ENCODE measurements around the gene CDH15.

CDH15 gene

GRCh38 chr16:89137666-89138512 is 33.7 kb upstream of the CDH15 start (continued):
- TF ChIP-seq BCL11B (tag by site-specific recombination; IDR thresholded peaks at IDR 0.05; ENCODE audit: low read depth): no peak
- no peak for TF ChIP-seq EGR2 (tag by site-specific recombination; IDR thresholded peaks at IDR 0.05; ENCODE audit: low read depth)
- no peak for TF ChIP-seq ZSCAN18 (tag by site-specific recombination; IDR thresholded peaks at IDR 0.05)
- TF ChIP-seq ZNF138 (tag by site-specific recombination; IDR thresholded peaks at IDR 0.05; ENCODE audit: borderline replicate concordance): no peak

- no peaks in the 10 kb centered on the region for H3K4me1 ChIP-seq (ENCODE audit: control insufficient read depth, insufficient read depth, low read length)
- H3K27ac ChIP-seq (ENCODE audit: extremely low read depth, low read depth, low read length): no peak overlapping the region
- peaks cover 0 to 66% of the 10 kb centered on the region in 2 experiments; a peak in 1 of 3 replicates for H3K36me3 ChIP-seq (ENCODE audit: control insufficient read depth in 2 of 2, insufficient read depth in 1 of 2, low read length in 2 of 2)
- no peak overlapping the region for H3K4me3 ChIP-seq (ENCODE audit: low read depth, low read length)
- POLR2A ChIA-PET: no interaction called here
- TF ChIP-seq ZIC2 (tag by site-specific recombination; IDR thresholded peaks at IDR 0.05): no peak
- TF ChIP-seq ZSCAN30 (tag by site-specific recombination; IDR thresholded peaks at IDR 0.05): no peak
- no peak for TF ChIP-seq ZNF416 (tag by site-specific recombination; IDR thresholded peaks at IDR 0.05)
- no peak for TF ChIP-seq PRDM1 (tag by site-specific recombination; IDR thresholded peaks at IDR 0.05)
- no peak for TF ChIP-seq ZBTB1 (tag by site-specific recombination; IDR thresholded peaks at IDR 0.05)
- TF ChIP-seq ZNF677 (tag by site-specific recombination; IDR thresholded peaks at IDR 0.05): no peak
- TF ChIP-seq IKZF3 (tag by site-specific recombination; IDR thresholded peaks at IDR 0.05): no peak
- no peak for TF ChIP-seq ZNF121 (tag by site-specific recombination; IDR thresholded peaks at IDR 0.05)
- no peak for TF ChIP-seq YY2 (tag by site-specific recombination; IDR thresholded peaks at IDR 0.05)
- TF ChIP-seq ZNF558 (tag by site-specific recombination; IDR thresholded peaks at IDR 0.05): no peak
- no peak for TF ChIP-seq GLIS2 (tag by site-specific recombination; IDR thresholded peaks at IDR 0.05)
- H3K9me3 ChIP-seq (ENCODE audit: control insufficient read depth, insufficient read depth, low read depth, low read length): no peaks in the 10 kb centered on the region
- CTCF ChIA-PET: no interaction called here
Observed at GRCh38 chr16:89138513-89138795, 33.1 kb upstream of the CDH15 start.

GRCh38 chr16:89138843-89139520 is 32.6 kb upstream of the CDH15 start:
- no peak overlapping the region for H3K27ac ChIP-seq (ENCODE audit: extremely low read depth, low read depth, low read length)
- POLR2A ChIA-PET: no interaction called here
- no peaks in the 10 kb centered on the region for H3K4me1 ChIP-seq (ENCODE audit: control insufficient read depth, insufficient read depth, low read length)
- peaks cover 0 to 63% of the 10 kb centered on the region in 2 experiments; a peak in 1 of 3 replicates for H3K36me3 ChIP-seq (ENCODE audit: control insufficient read depth in 2 of 2, insufficient read depth in 1 of 2, low read length in 2 of 2)
- no peak overlapping the region for H3K4me3 ChIP-seq (ENCODE audit: low read depth, low read length)
- CTCF ChIA-PET: no interaction called here
- no peaks in the 10 kb centered on the region for H3K9me3 ChIP-seq (ENCODE audit: control insufficient read depth, insufficient read depth, low read depth, low read length)
- no peak for TF ChIP-seq BCL11A (tag by site-specific recombination; IDR thresholded peaks at IDR 0.05; ENCODE audit: low read depth)
- TF ChIP-seq ZNF48 (tag by site-specific recombination; IDR thresholded peaks at IDR 0.05): no peak
- TF ChIP-seq MZF1 (tag by site-specific recombination; IDR thresholded peaks at IDR 0.05; ENCODE audit: borderline replicate concordance): no peak
- no peak for TF ChIP-seq ZBTB17 (tag by site-specific recombination; IDR thresholded peaks at IDR 0.05)
- TF ChIP-seq ZSCAN16 (tag by site-specific recombination; IDR thresholded peaks at IDR 0.05): no peak
- no peak for TF ChIP-seq BCL6B (tag by site-specific recombination; IDR thresholded peaks at IDR 0.05)
- TF ChIP-seq OVOL3 (tag by site-specific recombination; IDR thresholded peaks at IDR 0.05): no peak
- TF ChIP-seq MEIS1 (CRISPR knock-in tag; IDR thresholded peaks at IDR 0.05; ENCODE audit: borderline replicate concordance): no peak
- no peak for TF ChIP-seq ZNF362 (tag by site-specific recombination; IDR thresholded peaks at IDR 0.05)
- TF ChIP-seq ZNF10 (tag by site-specific recombination; IDR thresholded peaks at IDR 0.05): no peak
- no peak for TF ChIP-seq ZNF624 (tag by site-specific recombination; IDR thresholded peaks at IDR 0.05)
- no peak for TF ChIP-seq ELK4 (IDR thresholded peaks at IDR 0.05; ENCODE audit: borderline replicate concordance, low read depth, low read length)
- TF ChIP-seq ZNF830 (tag by site-specific recombination; IDR thresholded peaks at IDR 0.05; ENCODE audit: low read depth): no peak
